Activated T-cell treated with anti-CD3 and anti-CD28 coated beads, Interleukin-2, amount 50 U/mL, for 4 hours (primary cell): Measurements from ENCODE around the gene MGME1. TPM values are rescaled to one million over a fixed set of nuclear protein-coding genes. Genes with fewer than 3 reads are reported as not detected.
A peak's percentile ranks its signal among the peaks of the same experiment; 100 is the strongest.
"Not testable (repeated sequence)": the region's sequence is repeated elsewhere in the genome, so short reads cannot be mapped to it uniquely, and the experiment has no call there.

Experiments used
- ATAC-seq, 2 donors: fragments of 200-7000 bp; cut with Tn5 transposase; one replicate each; pipeline ENCODE4 v1.10.0; 2021
- DNase-seq: peaks from one replicate; pipeline ENCODE4 v3.0.0-alpha.2; 2020
- H3K27me3 Mint-ChIP-seq: one replicate; pipeline ENCODE4 v1.8.0; 2021; ENCODE audit warnings: low read depth, mixed read lengths
- H3K36me3 Mint-ChIP-seq: one replicate; pipeline ENCODE4 v1.8.0; 2022; ENCODE audit warnings: mixed read lengths; ENCODE audit not compliant: insufficient read depth
- H3K4me1 Mint-ChIP-seq: one replicate; pipeline ENCODE4 v1.8.0; 2021; ENCODE audit warnings: low read depth, mixed read lengths
- H3K4me3 Mint-ChIP-seq: one replicate; pipeline ENCODE4 v1.8.0; 2021; ENCODE audit warnings: mild to moderate bottlenecking, moderate library complexity, mixed read lengths
- H3K9me3 Mint-ChIP-seq: one replicate; pipeline ENCODE4 v1.8.0; 2021; ENCODE audit warnings: mixed read lengths
- total RNA-seq, 3 donors: library from RNA; stranded (reverse); gene quantifications; one replicate each; pipeline ENCODE4 v1.2.1, GENCODE V29; 2021

MGME1 gene
- total RNA-seq, 3 donors from 2014 or later, result 14.4 to 16.6 (median 16.2) TPM

DNA sequence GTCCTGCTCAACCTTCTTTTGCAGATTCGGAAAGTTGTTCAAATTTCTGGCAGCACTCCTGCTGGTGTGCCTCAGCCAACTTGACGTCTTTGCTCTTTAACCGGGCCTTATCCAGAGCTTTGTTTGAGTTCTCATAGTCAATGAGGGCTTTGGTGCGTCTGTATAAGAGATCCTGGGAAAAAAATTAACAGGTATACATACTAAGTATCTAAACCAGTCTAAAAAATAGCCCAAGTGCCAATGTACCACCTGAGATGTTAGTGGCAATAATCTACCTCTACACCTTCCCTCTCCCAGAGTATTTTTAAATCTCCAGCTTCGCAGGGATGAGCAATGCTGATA is 21.4 kb upstream of the MGME1 start:
- Mint-ChIP-seq H3K27me3 (no peaks in the 10 kb centered on the region), H3K4me3 (no peak overlapping the region), H3K36me3 (peaks cover 75% of the 10 kb centered on the region), H3K4me1 (peaks cover 4% of the 10 kb centered on the region), H3K9me3 (no peaks in the 10 kb centered on the region)
- no peak for DNase-seq
- no peak for ATAC-seq

- H3K4me3 Mint-ChIP-seq, result no peak overlapping the region
Observed at GRCh38 chr20:17948442-17948841, 20.4 kb upstream of the MGME1 start.

GRCh38 chr20:17949899-17950298 is 18.9 kb upstream of the MGME1 start:
- ATAC-seq, result no peak
- H3K36me3 Mint-ChIP-seq, result peaks cover 84% of the 10 kb centered on the region
- no peaks in the 10 kb centered on the region for H3K27me3 Mint-ChIP-seq
- H3K4me3 Mint-ChIP-seq, result no peak overlapping the region
- DNase-seq, result no peak
- peaks cover 9% of the 10 kb centered on the region for H3K4me1 Mint-ChIP-seq
- H3K9me3 Mint-ChIP-seq, result no peaks in the 10 kb centered on the region

More at GRCh38 chr20:17948442-17948841, 20.4 kb upstream of the MGME1 start:
- H3K4me1 Mint-ChIP-seq, result peaks cover 7% of the 10 kb centered on the region
- H3K27me3 Mint-ChIP-seq, result no peaks in the 10 kb centered on the region
- ATAC-seq (no peak), DNase-seq (no peak)
- H3K9me3 Mint-ChIP-seq, result no peaks in the 10 kb centered on the region
- H3K36me3 Mint-ChIP-seq, result peaks cover 78% of the 10 kb centered on the region

DNA sequence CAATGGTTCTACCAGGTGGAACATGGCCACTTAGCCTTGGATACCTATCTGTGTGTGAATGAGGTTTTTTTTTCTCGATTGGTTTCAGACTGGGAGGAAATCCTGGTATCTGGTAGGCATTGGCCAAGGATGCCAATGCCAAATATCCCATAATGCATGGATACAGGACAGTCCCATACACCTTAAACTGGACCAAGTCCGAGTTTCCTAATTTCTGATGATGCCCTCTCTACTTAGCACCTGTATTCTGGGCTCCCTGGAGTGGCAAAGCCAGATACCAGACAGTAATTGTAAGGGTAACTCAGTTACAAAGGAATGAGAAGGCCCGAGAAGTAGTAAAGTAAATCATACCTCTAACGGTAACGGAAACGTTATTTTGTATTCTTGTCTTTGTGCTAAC is 18.1 kb upstream of the MGME1 start:
- Mint-ChIP-seq H3K36me3 (peaks cover 83% of the 10 kb centered on the region), H3K4me3 (no peak overlapping the region), H3K27me3 (no peaks in the 10 kb centered on the region), H3K4me1 (peaks cover 15% of the 10 kb centered on the region), H3K9me3 (no peaks in the 10 kb centered on the region)
- no peak for DNase-seq
- no peak for ATAC-seq

- Mint-ChIP-seq H3K9me3 (no peaks in the 10 kb centered on the region), H3K4me3 (no peak overlapping the region), H3K27me3 (no peaks in the 10 kb centered on the region), H3K4me1 (peaks cover 22% of the 10 kb centered on the region), H3K36me3 (peaks cover 78% of the 10 kb centered on the region)
- DNase-seq, result no peak
- no peak for ATAC-seq
Observed at GRCh38 chr20:17951323-17951722, 17.5 kb upstream of the MGME1 start.

GRCh38 chr20:17952692-17953684 is 15.8 kb upstream of the MGME1 start:
- ATAC-seq, result no peak
- H3K4me3 Mint-ChIP-seq, result no peak overlapping the region
- peaks cover 32% of the 10 kb centered on the region for H3K4me1 Mint-ChIP-seq
- DNase-seq, result no peak
- H3K9me3 Mint-ChIP-seq, result no peaks in the 10 kb centered on the region
- peaks cover 67% of the 10 kb centered on the region for H3K36me3 Mint-ChIP-seq
- H3K27me3 Mint-ChIP-seq, result no peaks in the 10 kb centered on the region

- Mint-ChIP-seq H3K27me3 (no peaks in the 10 kb centered on the region), H3K9me3 (no peaks in the 10 kb centered on the region), H3K36me3 (peaks cover 65% of the 10 kb centered on the region), H3K4me3 (no peak overlapping the region), H3K4me1 (peaks cover 40% of the 10 kb centered on the region)
- DNase-seq (no peak), ATAC-seq (no peak)
Observed at GRCh38 chr20:17953935-17954334, 14.9 kb upstream of the MGME1 start.

GRCh38 chr20:17955302-17955701 is 13.5 kb upstream of the MGME1 start:
- H3K36me3 Mint-ChIP-seq, result peaks cover 60% of the 10 kb centered on the region
- peaks cover 54% of the 10 kb centered on the region for H3K4me1 Mint-ChIP-seq
- H3K4me3 Mint-ChIP-seq, result no peak overlapping the region
- no peak for ATAC-seq
- no peak for DNase-seq
- H3K27me3 Mint-ChIP-seq, result no peaks in the 10 kb centered on the region
- no peaks in the 10 kb centered on the region for H3K9me3 Mint-ChIP-seq

- Mint-ChIP-seq H3K27me3 (no peaks in the 10 kb centered on the region), H3K4me1 (peaks cover 62% of the 10 kb centered on the region), H3K4me3 (no peak overlapping the region), H3K36me3 (peaks cover 54% of the 10 kb centered on the region), H3K9me3 (no peaks in the 10 kb centered on the region)
- DNase-seq, result no peak
- no peak for ATAC-seq
Observed at GRCh38 chr20:17956099-17956685, 12.6 kb upstream of the MGME1 start.

GRCh38 chr20:17957505-17958363 is 11.1 kb upstream of the MGME1 start:
- no peaks in the 10 kb centered on the region for H3K9me3 Mint-ChIP-seq
- H3K36me3 Mint-ChIP-seq, result peaks cover 52% of the 10 kb centered on the region
- H3K4me1 Mint-ChIP-seq, result peaks cover 77% of the 10 kb centered on the region
- no peak for DNase-seq
- ATAC-seq, result no peak
- no peaks in the 10 kb centered on the region for H3K27me3 Mint-ChIP-seq
- no peak overlapping the region for H3K4me3 Mint-ChIP-seq

- peak overlapping the region; percentile 16 for H3K4me3 Mint-ChIP-seq
- DNase-seq (no peak), ATAC-seq (peak in 1 of 2 donors; percentile 3)
- no peaks in the 10 kb centered on the region for H3K9me3 Mint-ChIP-seq
- H3K4me1 Mint-ChIP-seq, result peaks cover 84% of the 10 kb centered on the region
- H3K36me3 Mint-ChIP-seq, result peaks cover 48% of the 10 kb centered on the region
- H3K27me3 Mint-ChIP-seq, result no peaks in the 10 kb centered on the region
Observed at GRCh38 chr20:17958373-17959256, 10.2 kb upstream of the MGME1 start.

DNA sequence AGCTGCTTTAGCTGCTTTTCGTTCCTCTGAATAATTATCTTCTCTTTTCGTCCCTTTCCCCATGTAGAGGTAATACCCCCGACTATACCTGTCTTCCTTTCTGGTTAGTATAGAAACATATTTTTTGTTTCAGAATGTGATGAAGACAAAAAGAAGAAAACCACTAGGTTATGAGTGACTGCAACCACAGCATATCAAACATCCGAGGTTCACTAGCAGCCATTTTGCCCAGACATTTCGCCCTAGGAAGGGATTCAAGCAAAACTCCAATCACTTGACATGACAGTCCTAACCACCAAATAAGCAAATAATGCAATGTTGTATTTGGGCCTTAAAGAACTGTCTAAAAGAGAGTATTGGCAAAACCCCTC is 9.6 kb upstream of the MGME1 start:
- DNase-seq, result no peak
- peak overlapping the region; percentile 53 for H3K4me3 Mint-ChIP-seq
- peaks cover 47% of the 10 kb centered on the region for H3K36me3 Mint-ChIP-seq
- peaks cover 84% of the 10 kb centered on the region for H3K4me1 Mint-ChIP-seq
- no peaks in the 10 kb centered on the region for H3K27me3 Mint-ChIP-seq
- peak; percentile 32 to 64 for ATAC-seq
- H3K9me3 Mint-ChIP-seq, result no peaks in the 10 kb centered on the region

- not testable (repeated sequence) for H3K9me3 Mint-ChIP-seq, H3K27me3 Mint-ChIP-seq, ATAC-seq, H3K4me3 Mint-ChIP-seq, DNase-seq
- Mint-ChIP-seq H3K4me1 (peaks cover 90% of the 10 kb centered on the region), H3K36me3 (peaks cover 44% of the 10 kb centered on the region)
Observed at GRCh38 chr20:17960400-17960885, 8.4 kb upstream of the MGME1 start.
